Measurements from ENCODE around the gene RNASE8.

Gene RNASE8

GRCh38 chr14:21072781-21073339 lies 15.2 kb downstream of the RNASE8 start:
- no peak for DNase-seq (ENCODE audit: low read depth in 2 of 2)

GRCh38 chr14:21073921-21074320 lies 16.3 kb downstream of the RNASE8 start:
- DNase-seq (ENCODE audit: low read depth in 2 of 2): no peak

- DNase-seq (ENCODE audit: low read depth in 2 of 2): no peak
Observed at GRCh38 chr14:21074398-21075272, 17.0 kb downstream of the RNASE8 start.

- no peak for DNase-seq (ENCODE audit: low read depth in 2 of 2)
Observed at GRCh38 chr14:21075719-21076437, 18.3 kb downstream of the RNASE8 start.

GRCh38 chr14:21077672-21078071 lies 20.1 kb downstream of the RNASE8 start:
- DNase-seq (ENCODE audit: low read depth in 2 of 2): no peak

GRCh38 chr14:21078287-21078686 lies 20.7 kb downstream of the RNASE8 start:
- no peak for DNase-seq (ENCODE audit: low read depth in 2 of 2)

- DNase-seq (ENCODE audit: low read depth in 2 of 2): no peak
Observed at GRCh38 chr14:21078726-21079125, 21.1 kb downstream of the RNASE8 start.

- DNase-seq (ENCODE audit: low read depth in 2 of 2): no peak
Observed at GRCh38 chr14:21081521-21082142, 24.0 kb downstream of the RNASE8 start.

- DNase-seq (ENCODE audit: low read depth in 2 of 2): no peak
Observed at GRCh38 chr14:21083565-21084325, 26.1 kb downstream of the RNASE8 start.

- no peak for DNase-seq (ENCODE audit: low read depth in 2 of 2)
Observed at GRCh38 chr14:21084396-21084795, 26.8 kb downstream of the RNASE8 start.

GRCh38 chr14:21084998-21085853 lies 27.6 kb downstream of the RNASE8 start:
- no peak for DNase-seq (ENCODE audit: low read depth in 2 of 2)

GRCh38 chr14:21086908-21087293 lies 29.3 kb downstream of the RNASE8 start:
- DNase-seq (ENCODE audit: low read depth in 2 of 2): no peak

- no peak for DNase-seq (ENCODE audit: low read depth in 2 of 2)
Observed at GRCh38 chr14:21087294-21088091, 29.9 kb downstream of the RNASE8 start.

GRCh38 chr14:21088687-21089086 lies 31.1 kb downstream of the RNASE8 start:
- DNase-seq (ENCODE audit: low read depth in 2 of 2): no peak

GRCh38 chr14:21089271-21089670 lies 31.6 kb downstream of the RNASE8 start:
- no peak for DNase-seq (ENCODE audit: low read depth in 2 of 2)

- DNase-seq (ENCODE audit: low read depth in 2 of 2): no peak
Observed at GRCh38 chr14:21089877-21090193, 32.2 kb downstream of the RNASE8 start.

- no peak for DNase-seq (ENCODE audit: low read depth in 2 of 2)
Observed at GRCh38 chr14:21090194-21090939, 32.7 kb downstream of the RNASE8 start.

- DNase-seq (ENCODE audit: low read depth in 2 of 2): no peak
Observed at GRCh38 chr14:21090940-21091663, 33.5 kb downstream of the RNASE8 start.
